ENCODE data around the gene UBTD2. TPM values are rescaled to one million over a fixed set of nuclear protein-coding genes. Genes with fewer than 3 reads are reported as not detected.

UBTD2 gene
- total and polyA plus RNA-seq, 9 of the 15 experiments (the other 6 are each of a cell fraction or from before 2014, with no cell fraction given), result 0.01 to 0.46 (median 0.15) TPM; not detected in 1

DNA sequence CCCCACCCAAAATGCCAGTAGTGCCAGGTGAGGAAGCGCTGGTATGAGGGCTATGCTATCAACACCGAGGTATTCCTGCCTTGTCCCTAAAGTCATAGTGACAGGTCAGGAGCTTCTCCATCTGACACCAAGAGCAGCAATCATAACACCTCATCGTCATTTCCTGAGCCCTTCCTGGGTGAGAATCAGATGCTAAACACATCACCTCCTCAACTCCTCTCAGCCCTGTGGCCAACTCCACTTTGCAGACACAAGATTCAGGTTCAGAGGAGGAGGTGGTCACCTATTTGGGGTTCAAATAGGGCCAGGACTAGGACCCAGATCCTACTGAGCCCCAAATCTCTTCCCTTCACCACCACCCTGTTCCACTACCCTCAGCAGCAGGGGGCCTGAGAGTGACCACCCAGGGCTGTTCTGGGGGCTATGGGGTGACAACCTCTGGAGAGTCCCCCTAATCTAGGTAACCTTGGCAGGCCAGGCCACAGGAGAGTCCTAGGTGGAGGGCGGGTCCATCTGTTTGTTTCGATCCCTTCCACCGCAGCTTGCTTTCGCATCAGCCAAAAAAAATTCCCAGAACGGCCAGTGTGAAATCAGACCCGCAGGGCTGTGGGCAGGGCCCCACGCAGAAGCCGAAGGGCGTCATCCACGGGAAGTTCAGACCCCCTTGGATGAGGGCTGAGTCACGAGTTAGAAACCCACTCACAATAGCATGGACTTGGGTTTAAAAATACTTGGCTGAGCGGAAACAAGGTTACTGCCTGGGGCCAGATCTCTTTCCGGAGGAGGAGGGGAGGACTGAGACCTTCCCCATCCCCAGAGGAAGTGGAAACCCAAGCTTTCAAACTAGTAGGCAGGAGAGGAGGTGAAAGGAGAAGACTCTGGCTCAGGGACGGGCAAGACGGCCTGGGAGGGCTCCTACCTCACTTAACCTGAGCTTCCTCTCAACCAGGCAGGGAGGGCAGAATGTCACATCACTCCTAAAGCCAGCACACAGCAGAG, 104.3 kb downstream of the UBTD2 start:
- ATAC-seq (peak; percentile 13), DNase-seq (ENCODE audit: extremely low read depth in 1 of 4, low spot score in 3 of 4) (no peak), FAIRE-seq (no peak)
- Histone ChIP-seq H3K79me2 (ENCODE audit: control insufficient read depth, insufficient read depth, low read length) (no peaks in the 10 kb centered on the region), H3K4me1 (replicated peaks in 1 of 2; ENCODE audit: control insufficient read depth in 2 of 2, insufficient read depth in 2 of 2, low read length in 2 of 2) (peaks cover 6 to 24% of the 10 kb centered on the region in 2 experiments; a peak in 4 of 5 replicates), H3K9ac (ENCODE audit: insufficient read depth in 1 of 2, low read depth in 2 of 2, low read length in 2 of 2) (peak overlapping the region in 1 of 2 experiments; percentile 33; a peak in 1 of 4 replicates), H3K9me1 (ENCODE audit: control insufficient read depth, insufficient read depth, low read length) (no peaks in the 10 kb centered on the region), H2AFZ (ENCODE audit: low read depth, low read length) (peak overlapping the region; percentile 49; the same call in 1 of the 2 replicates), H3K36me3 (ENCODE audit: control insufficient read depth, insufficient read depth, low read length) (no peaks in the 10 kb centered on the region), H3K9me3 (replicated peaks; ENCODE audit: control insufficient read depth, insufficient read depth, low read depth, low read length) (0 out of 2 replicates have a peak, but pooled peaks cover 2% of the 10 kb centered on the region), H4K20me1 (replicated peaks; ENCODE audit: control insufficient read depth, insufficient read depth, low read length) (no peaks in the 10 kb centered on the region), H3K4me2 (ENCODE audit: insufficient read depth, low read length) (peak overlapping the region; percentile 44; the same call in 1 of the 2 replicates), H3K27me3 (ENCODE audit: control insufficient read depth in 2 of 2, insufficient read depth in 2 of 2, low read length in 2 of 2) (no peaks in the 10 kb centered on the region), H3K4me3 (no peak overlapping the region), H3K27ac (ENCODE audit: extremely low read depth, low read depth, low read length) (no peak overlapping the region)
- ChIA-PET CTCF (ENCODE audit: low intra/inter-chr PET ratio) (no interaction called here), POLR2A (interaction anchor here (0.5 to 1.1 kb wide), 4 partner anchors 8 to 561 kb away, joined by 3 read pairs; no protein-coding TSS in a partner anchor)
- intact Hi-C loops (cut with micrococcal nuclease) (no loop called here), in situ Hi-C loops (cut with MboI) (no loop called here)
- TF ChIP-seq NFIC (IDR thresholded peaks at IDR 0.05) (no peak), STAG1 (CRISPR knock-in tag; IDR thresholded peaks at IDR 0.05; ENCODE audit: borderline replicate concordance) (no peak), ZSCAN32 (CRISPR knock-in tag; IDR thresholded peaks at IDR 0.05) (no peak), BRCA1 (IDR thresholded peaks at IDR 0.05) (no peak), BRCA1 (CRISPR knock-in tag; IDR thresholded peaks at IDR 0.05) (no peak)
- TF ChIP-seq, protein P1, sequence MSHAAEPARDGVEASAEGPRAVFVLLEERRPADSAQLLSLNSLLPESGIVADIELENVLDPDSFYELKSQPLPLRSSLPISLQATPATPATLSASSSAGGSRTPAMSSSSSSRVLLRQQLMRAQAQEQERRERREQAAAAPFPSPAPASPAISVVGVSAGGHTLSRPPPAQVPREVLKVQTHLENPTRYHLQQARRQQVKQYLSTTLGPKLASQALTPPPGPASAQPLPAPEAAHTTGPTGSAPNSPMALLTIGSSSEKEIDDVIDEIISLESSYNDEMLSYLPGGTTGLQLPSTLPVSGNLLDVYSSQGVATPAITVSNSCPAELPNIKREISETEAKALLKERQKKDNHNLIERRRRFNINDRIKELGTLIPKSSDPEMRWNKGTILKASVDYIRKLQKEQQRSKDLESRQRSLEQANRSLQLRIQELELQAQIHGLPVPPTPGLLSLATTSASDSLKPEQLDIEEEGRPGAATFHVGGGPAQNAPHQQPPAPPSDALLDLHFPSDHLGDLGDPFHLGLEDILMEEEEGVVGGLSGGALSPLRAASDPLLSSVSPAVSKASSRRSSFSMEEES (CRISPR knock-in tag; IDR thresholded peaks at IDR 0.05), result peak; percentile 10; the same call in 1 of the 2 replicates
- TF ChIP-seq, protein P2, sequence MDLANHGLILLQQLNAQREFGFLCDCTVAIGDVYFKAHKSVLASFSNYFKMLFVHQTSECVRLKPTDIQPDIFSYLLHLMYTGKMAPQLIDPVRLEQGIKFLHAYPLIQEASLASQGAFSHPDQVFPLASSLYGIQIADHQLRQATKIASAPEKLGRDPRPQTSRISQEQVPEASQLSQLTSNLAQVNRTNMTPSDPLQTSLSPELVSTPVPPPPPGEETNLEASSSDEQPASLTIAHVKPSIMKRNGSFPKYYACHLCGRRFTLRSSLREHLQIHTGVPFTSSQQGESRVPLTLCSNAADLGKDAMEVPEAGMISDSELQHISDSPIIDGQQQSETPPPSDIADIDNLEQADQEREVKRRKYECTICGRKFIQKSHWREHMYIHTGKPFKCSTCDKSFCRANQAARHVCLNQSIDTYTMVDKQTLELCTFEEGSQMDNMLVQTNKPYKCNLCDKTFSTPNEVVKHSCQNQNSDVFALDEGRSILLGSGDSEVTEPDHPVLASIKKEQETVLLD (IDR thresholded peaks at IDR 0.05), result no peak
- TF ChIP-seq, protein P3, sequence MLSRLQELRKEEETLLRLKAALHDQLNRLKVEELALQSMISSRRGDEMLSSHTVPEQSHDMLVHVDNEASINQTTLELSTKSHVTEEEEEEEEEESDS (CRISPR knock-in tag; IDR thresholded peaks at IDR 0.05), result no peak
- 58% methylated on average over 16 of the region's 18 CpGs for WGBS (ENCODE audit: insufficient coverage, low coverage, missing lambda C conversion rate)
- BruUV-seq (replicated peaks), result no TSS peak
